ENCODE results near the gene UPF3A.

Gene UPF3A

DNA sequence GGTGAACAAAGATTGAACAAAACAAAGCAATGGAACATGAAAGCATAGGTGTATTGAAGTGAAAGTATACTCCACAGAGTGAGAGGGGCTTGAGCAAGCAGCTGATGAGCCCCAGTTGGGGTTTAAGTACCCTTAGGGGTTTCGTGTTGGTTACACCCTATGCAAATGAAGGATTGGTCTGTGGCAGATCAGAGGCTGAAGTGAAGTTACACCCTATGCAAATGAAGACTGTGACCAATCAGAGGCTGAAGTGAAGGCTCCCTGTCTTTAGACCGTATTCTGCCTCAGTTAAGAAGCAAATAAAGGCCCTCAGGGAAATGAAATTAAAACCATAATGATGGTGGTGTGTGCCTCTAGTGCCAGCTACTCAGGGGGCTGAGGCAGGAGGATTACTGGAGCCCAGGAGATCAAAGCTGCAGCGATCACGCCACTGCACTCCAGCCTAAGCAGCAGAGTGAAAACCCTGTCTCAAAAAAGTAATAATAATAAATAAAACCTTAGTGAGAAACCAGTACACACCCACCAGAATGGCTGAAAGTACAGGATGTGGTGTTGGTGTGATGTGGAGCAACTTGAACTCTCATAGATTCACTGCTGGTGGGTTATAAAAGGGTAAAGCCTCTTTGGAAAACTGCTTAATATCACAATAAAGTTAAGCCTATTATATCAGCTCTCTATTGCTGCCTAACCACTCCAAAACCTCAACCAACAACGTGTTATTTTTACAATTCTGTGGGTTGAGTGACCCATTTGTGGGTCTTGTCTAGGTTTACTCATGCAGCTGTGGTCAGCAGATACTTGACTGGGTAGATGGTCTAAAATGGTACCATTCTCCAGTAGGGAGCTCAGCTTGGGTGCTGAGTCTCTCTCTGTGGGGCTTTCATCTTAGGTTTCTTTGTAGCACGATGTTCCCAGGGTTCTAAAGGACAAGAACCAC lies 12.8 kb upstream of the UPF3A start:
- Histone ChIP-seq H3K4me3 (replicated peaks; ENCODE audit: insufficient read depth, low read length) (no peak overlapping the region), H3K27me3 (ENCODE audit: insufficient read depth, poor library complexity, severe bottlenecking) (no peaks in the 10 kb centered on the region), H3K27ac (replicated peaks) (no peak overlapping the region)
- TF ChIP-seq REST (IDR thresholded peaks at IDR 0.05; ENCODE audit: insufficient replicate concordance, low read depth) (no peak), SPI1 (IDR thresholded peaks at IDR 0.05; ENCODE audit: borderline replicate concordance, low read depth) (no peak)
- no peak for DNase-seq (ENCODE audit: low read depth in 1 of 2, low spot score in 1 of 2)

GRCh38 chr13:114269281-114269770 lies 12.1 kb upstream of the UPF3A start:
- H3K27me3 ChIP-seq (ENCODE audit: insufficient read depth, poor library complexity, severe bottlenecking) = no peaks in the 10 kb centered on the region
- H3K27ac ChIP-seq (replicated peaks) = no peak overlapping the region
- DNase-seq (ENCODE audit: low read depth in 1 of 2, low spot score in 1 of 2) = no peak
- no peak for TF ChIP-seq CTCF (IDR thresholded peaks at IDR 0.05; ENCODE audit: insufficient read depth, low read length)
- no peak for TF ChIP-seq REST (IDR thresholded peaks at IDR 0.05; ENCODE audit: insufficient replicate concordance, low read depth)
- TF ChIP-seq GABPA (IDR thresholded peaks at IDR 0.05; ENCODE audit: low read depth) = no peak
- TF ChIP-seq POLR2AphosphoS5 (IDR thresholded peaks at IDR 0.05; ENCODE audit: low read depth) = no peak
- TF ChIP-seq SPI1 (IDR thresholded peaks at IDR 0.05; ENCODE audit: borderline replicate concordance, low read depth) = no peak
- no peak overlapping the region for H3K4me3 ChIP-seq (replicated peaks; ENCODE audit: insufficient read depth, low read length)

DNA sequence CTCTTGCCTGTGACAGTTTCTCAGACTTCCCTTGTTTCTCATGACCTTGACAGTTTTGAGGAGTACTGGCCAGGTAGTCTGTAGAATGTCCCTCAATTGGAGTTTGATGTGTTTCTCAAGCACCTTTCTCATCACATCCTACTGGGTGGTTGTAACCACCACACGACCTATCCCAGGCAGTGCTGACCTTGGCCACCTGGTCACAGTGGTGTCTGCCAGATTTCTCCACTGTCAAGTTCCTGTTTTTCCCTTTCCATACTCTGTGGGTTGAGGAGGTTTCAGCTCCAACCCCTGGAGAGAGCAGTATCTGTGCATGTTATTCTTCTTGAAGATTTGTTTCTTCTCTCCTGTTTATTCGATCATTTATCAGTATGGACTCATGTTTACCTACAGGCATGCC lies 8.4 kb upstream of the UPF3A start:
- H3K27me3 ChIP-seq (ENCODE audit: insufficient read depth, poor library complexity, severe bottlenecking) = no peaks in the 10 kb centered on the region
- DNase-seq (ENCODE audit: low read depth in 1 of 2, low spot score in 1 of 2) = peak in 1 of 2 experiments; percentile 27
- H3K4me3 ChIP-seq (replicated peaks; ENCODE audit: insufficient read depth, low read length) = no peak overlapping the region
- H3K27ac ChIP-seq (replicated peaks) = no peak overlapping the region
- no peak for TF ChIP-seq SPI1 (IDR thresholded peaks at IDR 0.05; ENCODE audit: borderline replicate concordance, low read depth)
- TF ChIP-seq GABPA (IDR thresholded peaks at IDR 0.05; ENCODE audit: low read depth) = no peak
- TF ChIP-seq POLR2AphosphoS5 (IDR thresholded peaks at IDR 0.05; ENCODE audit: low read depth) = no peak
- TF ChIP-seq CTCF (IDR thresholded peaks at IDR 0.05; ENCODE audit: insufficient read depth, low read length) = no peak
- TF ChIP-seq REST (IDR thresholded peaks at IDR 0.05; ENCODE audit: insufficient replicate concordance, low read depth) = no peak

Measured in HL-60 (cell line).